ENCODE data around the gene PRKCE.

GRCh38 chr2:46187112-46187618, 535.7 kb downstream of the PRKCE start:
- TF ChIP-seq, protein P1, sequence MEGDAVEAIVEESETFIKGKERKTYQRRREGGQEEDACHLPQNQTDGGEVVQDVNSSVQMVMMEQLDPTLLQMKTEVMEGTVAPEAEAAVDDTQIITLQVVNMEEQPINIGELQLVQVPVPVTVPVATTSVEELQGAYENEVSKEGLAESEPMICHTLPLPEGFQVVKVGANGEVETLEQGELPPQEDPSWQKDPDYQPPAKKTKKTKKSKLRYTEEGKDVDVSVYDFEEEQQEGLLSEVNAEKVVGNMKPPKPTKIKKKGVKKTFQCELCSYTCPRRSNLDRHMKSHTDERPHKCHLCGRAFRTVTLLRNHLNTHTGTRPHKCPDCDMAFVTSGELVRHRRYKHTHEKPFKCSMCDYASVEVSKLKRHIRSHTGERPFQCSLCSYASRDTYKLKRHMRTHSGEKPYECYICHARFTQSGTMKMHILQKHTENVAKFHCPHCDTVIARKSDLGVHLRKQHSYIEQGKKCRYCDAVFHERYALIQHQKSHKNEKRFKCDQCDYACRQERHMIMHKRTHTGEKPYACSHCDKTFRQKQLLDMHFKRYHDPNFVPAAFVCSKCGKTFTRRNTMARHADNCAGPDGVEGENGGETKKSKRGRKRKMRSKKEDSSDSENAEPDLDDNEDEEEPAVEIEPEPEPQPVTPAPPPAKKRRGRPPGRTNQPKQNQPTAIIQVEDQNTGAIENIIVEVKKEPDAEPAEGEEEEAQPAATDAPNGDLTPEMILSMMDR (IDR thresholded peaks at IDR 0.05; ENCODE audit: extremely low read depth in 1 of 2, insufficient read depth in 1 of 2, low read depth in 1 of 2, low read length in 2 of 2): no peak
- TF ChIP-seq EZH2 (IDR thresholded peaks at IDR 0.05; ENCODE audit: borderline replicate concordance, low read depth, low read length, severe bottlenecking) (no peak), POLR2AphosphoS5 (IDR thresholded peaks at IDR 0.05; ENCODE audit: insufficient read depth, low read depth, low read length) (no peak), MYC (IDR thresholded peaks at IDR 0.05; ENCODE audit: low read depth, low read length) (no peak), MAX (IDR thresholded peaks at IDR 0.05; ENCODE audit: insufficient read depth, insufficient read length) (no peak), FOS (IDR thresholded peaks at IDR 0.05; ENCODE audit: borderline replicate concordance, insufficient read depth, low read length) (no peak), POLR2A (IDR thresholded peaks at IDR 0.05; ENCODE audit: low read depth, low read length) (no peak), JUN (IDR thresholded peaks at IDR 0.05; ENCODE audit: borderline replicate concordance, insufficient read depth, insufficient read length, low read depth) (no peak), GATA2 (IDR thresholded peaks at IDR 0.05; ENCODE audit: insufficient read depth, insufficient read length, low read depth, low read length) (no peak)
